ENCODE measurements around the gene CREB1. TPM values are rescaled to one million over a fixed set of nuclear protein-coding genes. Genes with fewer than 3 reads are reported as not detected.

CREB1 gene
- total and polyA plus RNA-seq, 10 of the 15 experiments (the other 5 are each of a cell fraction or from before 2014, with no cell fraction given): 13.4 to 76.9 (median 39.5) TPM

DNA sequence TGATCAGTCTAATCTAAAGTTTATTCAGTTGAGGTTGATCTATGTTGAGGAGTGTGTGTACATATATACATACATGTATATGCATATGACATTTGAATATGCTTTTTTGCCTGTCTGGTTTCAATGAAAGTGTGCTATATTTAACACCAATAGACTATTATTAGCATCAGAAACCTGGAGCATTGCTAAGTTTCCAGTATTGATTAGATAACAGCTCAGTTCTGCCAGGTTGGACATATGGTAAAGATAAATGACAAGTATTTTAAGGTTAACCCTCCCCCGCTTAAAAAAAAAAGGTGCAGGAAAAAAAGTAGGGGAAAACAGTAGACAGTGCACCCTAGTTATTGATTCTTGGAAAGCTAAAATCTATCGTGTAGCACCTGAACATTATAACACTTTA is 19.4 kb downstream of the CREB1 start:
- Histone ChIP-seq H3K36me3 (ENCODE audit: control insufficient read depth in 2 of 2, insufficient read depth in 2 of 2, low read length in 1 of 2) (0 out of 4 replicates have a peak, but pooled peaks cover 0 to 2% of the 10 kb centered on the region in 2 experiments), H3K4me3 (no peak overlapping the region), H3K79me2 (ENCODE audit: control insufficient read depth, insufficient read depth, low read length) (peaks cover 73% of the 10 kb centered on the region), H4K20me1 (ENCODE audit: control insufficient read depth, insufficient read depth) (no peaks in the 10 kb centered on the region), H3K27me3 (replicated peaks in 1 of 2; ENCODE audit: control insufficient read depth in 2 of 2, insufficient read depth in 2 of 2, low read length in 1 of 2) (no peaks in the 10 kb centered on the region), H3K9me3 (replicated peaks; ENCODE audit: control insufficient read depth, insufficient read depth, low read length) (no peaks in the 10 kb centered on the region), H3K9ac (ENCODE audit: control insufficient read depth, insufficient read depth, low read length) (no peak overlapping the region), H3K4me2 (ENCODE audit: control insufficient read depth, insufficient read depth) (no peak overlapping the region), H3K4me1 (ENCODE audit: control insufficient read depth, insufficient read depth, low read length) (peaks cover 6% of the 10 kb centered on the region), H2AFZ (ENCODE audit: control insufficient read depth, low read depth, low read length) (no peak overlapping the region), H3K27ac (ENCODE audit: control insufficient read depth, insufficient read depth) (no peak overlapping the region)
- no TSS peak for BruUV-seq (replicated peaks)
- RAD21 ChIA-PET (ENCODE audit: unreplicated experiment): interaction anchor here (1.2 to 1.3 kb wide), 2 partner anchors 15 to 72 kb away, joined by 3 read pairs; no protein-coding TSS in a partner anchor
- POLR2A ChIA-PET: interaction anchor here (1.1 to 1.2 kb wide), 2 partner anchors 12 to 15 kb away, joined by 3 to 7 read pairs; no protein-coding TSS in a partner anchor
- TF ChIP-seq ESRRA (IDR thresholded peaks at IDR 0.05; ENCODE audit: low read length) (no peak), CBX5 (IDR thresholded peaks at IDR 0.05; ENCODE audit: low read depth) (no peak), NBN (IDR thresholded peaks at IDR 0.05) (no peak), HCFC1 (IDR thresholded peaks at IDR 0.05; ENCODE audit: low read length) (no peak)
- TF ChIP-seq, protein P1, sequence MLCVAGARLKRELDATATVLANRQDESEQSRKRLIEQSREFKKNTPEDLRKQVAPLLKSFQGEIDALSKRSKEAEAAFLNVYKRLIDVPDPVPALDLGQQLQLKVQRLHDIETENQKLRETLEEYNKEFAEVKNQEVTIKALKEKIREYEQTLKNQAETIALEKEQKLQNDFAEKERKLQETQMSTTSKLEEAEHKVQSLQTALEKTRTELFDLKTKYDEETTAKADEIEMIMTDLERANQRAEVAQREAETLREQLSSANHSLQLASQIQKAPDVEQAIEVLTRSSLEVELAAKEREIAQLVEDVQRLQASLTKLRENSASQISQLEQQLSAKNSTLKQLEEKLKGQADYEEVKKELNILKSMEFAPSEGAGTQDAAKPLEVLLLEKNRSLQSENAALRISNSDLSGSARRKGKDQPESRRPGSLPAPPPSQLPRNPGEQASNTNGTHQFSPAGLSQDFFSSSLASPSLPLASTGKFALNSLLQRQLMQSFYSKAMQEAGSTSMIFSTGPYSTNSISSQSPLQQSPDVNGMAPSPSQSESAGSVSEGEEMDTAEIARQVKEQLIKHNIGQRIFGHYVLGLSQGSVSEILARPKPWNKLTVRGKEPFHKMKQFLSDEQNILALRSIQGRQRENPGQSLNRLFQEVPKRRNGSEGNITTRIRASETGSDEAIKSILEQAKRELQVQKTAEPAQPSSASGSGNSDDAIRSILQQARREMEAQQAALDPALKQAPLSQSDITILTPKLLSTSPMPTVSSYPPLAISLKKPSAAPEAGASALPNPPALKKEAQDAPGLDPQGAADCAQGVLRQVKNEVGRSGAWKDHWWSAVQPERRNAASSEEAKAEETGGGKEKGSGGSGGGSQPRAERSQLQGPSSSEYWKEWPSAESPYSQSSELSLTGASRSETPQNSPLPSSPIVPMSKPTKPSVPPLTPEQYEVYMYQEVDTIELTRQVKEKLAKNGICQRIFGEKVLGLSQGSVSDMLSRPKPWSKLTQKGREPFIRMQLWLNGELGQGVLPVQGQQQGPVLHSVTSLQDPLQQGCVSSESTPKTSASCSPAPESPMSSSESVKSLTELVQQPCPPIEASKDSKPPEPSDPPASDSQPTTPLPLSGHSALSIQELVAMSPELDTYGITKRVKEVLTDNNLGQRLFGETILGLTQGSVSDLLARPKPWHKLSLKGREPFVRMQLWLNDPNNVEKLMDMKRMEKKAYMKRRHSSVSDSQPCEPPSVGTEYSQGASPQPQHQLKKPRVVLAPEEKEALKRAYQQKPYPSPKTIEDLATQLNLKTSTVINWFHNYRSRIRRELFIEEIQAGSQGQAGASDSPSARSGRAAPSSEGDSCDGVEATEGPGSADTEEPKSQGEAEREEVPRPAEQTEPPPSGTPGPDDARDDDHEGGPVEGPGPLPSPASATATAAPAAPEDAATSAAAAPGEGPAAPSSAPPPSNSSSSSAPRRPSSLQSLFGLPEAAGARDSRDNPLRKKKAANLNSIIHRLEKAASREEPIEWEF (IDR thresholded peaks at IDR 0.05; ENCODE audit: insufficient replicate concordance, low read depth, low read length): no peak
- in situ Hi-C loops (cut with MboI) (no loop called here), intact Hi-C loops (cut with micrococcal nuclease; ENCODE audit: unreplicated experiment) (no loop called here)
- CTCF ChIA-PET: interaction anchor here (0.8 to 3.2 kb wide), 4 partner anchors 10 to 19 kb away, joined by 3 to 10 read pairs (median 5); no protein-coding TSS in a partner anchor
- FAIRE-seq (no peak), DNase-seq (ENCODE audit: low read depth, low spot score) (no peak), ATAC-seq (no peak; the same call in 2 of the 3 replicates)
- WGBS (ENCODE audit: insufficient coverage, insufficient replicate concordance, low lambda C conversion rate, missing lambda C conversion rate): 100% methylated on average over 2 of the region's 2 CpGs
- SMC1A ChIA-PET (ENCODE audit: uncharacterized antibody, unreplicated experiment): interaction anchor here (0.8 to 3.4 kb wide), 3 partner anchors 15 to 53 kb away, joined by 3 to 26 read pairs (median 12); no protein-coding TSS in a partner anchor
